Panc1 (cell line): Measurements from ENCODE around the gene CHI3L1. TPM values are rescaled to one million over a fixed set of nuclear protein-coding genes. Genes with fewer than 3 reads are reported as not detected.

Experiments
- ATAC-seq: fragments of 200-7000 bp; cut with Tn5 transposase; 2 replicates; pipeline ENCODE4 v1.9.1; 2020; ENCODE audit warnings: mild to moderate bottlenecking, moderate library complexity
- BruUV-seq: library from RNA; stranded (reverse); fragments of 400-500 nt; replicated peaks from 2 replicates; lab custom pipeline; 2021; lab: Mats Ljungman, UMichigan
- CTCF ChIA-PET: fragments of 300-600 bp; sonication (Branson Sonifier 250); formaldehyde crosslinking; loops from one replicate; lab custom pipeline; 2022; ENCODE audit warnings: antibody characterized with exemption; lab: Charles Lee
- POLR2A ChIA-PET: fragments of 300-600 bp; sonication (Branson Sonifier 250); formaldehyde crosslinking; loops from one replicate; lab custom pipeline; 2022; ENCODE audit warnings: antibody characterized with exemption; lab: Charles Lee
- DNase-seq: peaks from one replicate; pipeline ENCODE4 v3.0.0-alpha.2; 2010; ENCODE audit warnings: low read depth, low spot score
- H3K27ac ChIP-seq: 2 replicates; pipeline ENCODE4 v1.5.1; 2011; ENCODE audit warnings: mild to moderate bottlenecking, low read length, inconsistent platforms
- H3K27me3 ChIP-seq: fragments of 200-500 bp; sonication (Bioruptor generic); 2 replicates; pipeline ENCODE4 v1.6.0; 2014; ENCODE audit warnings: low read length, inconsistent platforms; ENCODE audit not compliant: control insufficient read depth, insufficient read depth
- H3K36me3 ChIP-seq: fragments of 200-500 bp; sonication (Bioruptor generic); 2 replicates; pipeline ENCODE4 v1.5.1; 2014; ENCODE audit warnings: inconsistent platforms, mild to moderate bottlenecking, low read length, moderate library complexity; ENCODE audit not compliant: control insufficient read depth, insufficient read depth
- H3K4me1 ChIP-seq: 2 replicates; pipeline ENCODE4 v1.5.1; 2011; ENCODE audit warnings: inconsistent platforms, mild to moderate bottlenecking, low read length, moderate library complexity; ENCODE audit not compliant: control insufficient read depth, insufficient read depth
- H3K4me3 ChIP-seq, 2 experiments: 2 replicates each; pipeline ENCODE4 v1.5.1; 2011 to 2012; ENCODE audit warnings: low read depth in 2 of 2, low read length in 2 of 2, mild to moderate bottlenecking in 2 of 2, inconsistent platforms in 1 of 2, moderate library complexity in 1 of 2
- H3K9me3 ChIP-seq: fragments of 200-500 bp; sonication (Bioruptor generic); 2 replicates; pipeline ENCODE4 v1.5.1; 2014; ENCODE audit warnings: low read depth, mild to moderate bottlenecking, inconsistent platforms, low read length, moderate library complexity; ENCODE audit not compliant: control insufficient read depth, insufficient read depth
- POLR2AphosphoS5 ChIP-seq: IDR thresholded peaks from 2 replicates; pipeline ENCODE4 v1.6.1; 2012; ENCODE audit warnings: mild to moderate bottlenecking, low read depth, low read length, moderate library complexity
- SIN3A ChIP-seq: IDR thresholded peaks from 2 replicates; pipeline ENCODE4 v1.6.1; 2012; ENCODE audit warnings: low read depth, mild to moderate bottlenecking, low read length, moderate library complexity, borderline replicate concordance; ENCODE audit not compliant: insufficient read depth
- TCF7L2 ChIP-seq: IDR thresholded peaks from 2 replicates; pipeline ENCODE4 v1.6.1; 2011; ENCODE audit warnings: mild to moderate bottlenecking, low read depth, low read length, inconsistent platforms
- in situ Hi-C: cut with HindIII; loops from 2 replicates; pipeline ENCODE4 v1.10.0; 2016; ENCODE audit warnings: low sequenced_read_pairs, low pct_unique_long_range_greater_than_20kb
- intact Hi-C: fragments of 100-400 bp; cut with micrococcal nuclease; formaldehyde crosslinking; loops from one replicate; pipeline ENCODE4 v1.10.0; 2022; ENCODE audit not compliant: unreplicated experiment
- total RNA-seq: library from RNA; stranded (reverse); gene quantifications from one replicate; pipeline ENCODE4 v1.2.1, GENCODE V29; 2021; ENCODE audit not compliant: unreplicated experiment
- TF ChIP-seq, protein P1 (sequence below): fragments of 450-650 bp; IDR thresholded peaks from 2 replicates; pipeline ENCODE4 v1.5.1; 2017; ENCODE audit warnings: mild to moderate bottlenecking
- TF ChIP-seq, protein P2 (sequence below), 2 experiments: IDR thresholded peaks; 2 replicates each; pipeline ENCODE4 v1.6.1; 2011 to 2012; ENCODE audit warnings: low read depth in 2 of 2, control low read depth in 1 of 2, low read length in 1 of 2, mild to moderate bottlenecking in 1 of 2, moderate library complexity in 1 of 2; ENCODE audit not compliant: insufficient read depth in 1 of 2

CHI3L1 gene
- total RNA-seq, 1 experiment from 2014 or later: 0.10 TPM

DNA sequence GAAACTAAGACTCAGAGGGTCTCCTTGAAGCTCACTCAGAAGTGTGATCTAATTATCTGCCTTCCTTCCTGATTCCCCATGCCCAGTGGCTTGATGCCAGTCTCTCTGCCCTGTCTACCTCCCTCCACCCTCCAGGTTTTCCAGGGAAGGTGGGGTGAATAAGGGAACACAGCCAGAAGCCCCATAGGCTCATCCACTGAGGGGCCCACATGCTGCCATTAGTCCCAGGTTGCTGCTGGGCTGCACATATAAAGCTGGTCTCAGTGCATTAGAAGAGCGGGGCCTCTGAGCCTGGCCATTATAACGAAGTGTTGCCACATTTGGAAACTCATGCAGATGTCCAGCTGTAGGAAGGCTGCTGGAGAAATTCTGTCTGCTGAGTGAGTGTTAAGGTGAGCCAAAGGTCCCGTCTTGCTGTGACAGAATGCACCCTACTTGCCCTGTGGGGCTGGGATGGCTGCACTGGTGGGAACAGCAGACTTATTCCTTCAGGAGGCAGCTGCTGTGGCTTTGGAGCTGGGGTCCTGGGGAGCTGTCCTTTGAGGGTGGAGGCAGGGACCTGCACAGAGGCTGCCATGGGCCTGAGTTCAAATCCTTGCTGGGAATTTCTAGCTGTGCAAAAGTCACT lies 56.0 kb downstream of the CHI3L1 start:
- CTCF ChIA-PET: interaction anchor here (0.6 kb wide), 2 partner anchors 16 to 85 kb away, joined by 3 to 13 read pairs; no protein-coding TSS in a partner anchor
- no TSS peak for BruUV-seq
- Histone ChIP-seq H3K4me1 (peaks cover 18% of the 10 kb centered on the region), H3K27me3 (peaks cover 4% of the 10 kb centered on the region), H3K36me3 (no peaks in the 10 kb centered on the region), H3K27ac (no peak overlapping the region), H3K4me3 (no peak overlapping the region), H3K9me3 (no peaks in the 10 kb centered on the region)
- DNase-seq (no peak), ATAC-seq (no peak)
- TF ChIP-seq, protein P1, sequence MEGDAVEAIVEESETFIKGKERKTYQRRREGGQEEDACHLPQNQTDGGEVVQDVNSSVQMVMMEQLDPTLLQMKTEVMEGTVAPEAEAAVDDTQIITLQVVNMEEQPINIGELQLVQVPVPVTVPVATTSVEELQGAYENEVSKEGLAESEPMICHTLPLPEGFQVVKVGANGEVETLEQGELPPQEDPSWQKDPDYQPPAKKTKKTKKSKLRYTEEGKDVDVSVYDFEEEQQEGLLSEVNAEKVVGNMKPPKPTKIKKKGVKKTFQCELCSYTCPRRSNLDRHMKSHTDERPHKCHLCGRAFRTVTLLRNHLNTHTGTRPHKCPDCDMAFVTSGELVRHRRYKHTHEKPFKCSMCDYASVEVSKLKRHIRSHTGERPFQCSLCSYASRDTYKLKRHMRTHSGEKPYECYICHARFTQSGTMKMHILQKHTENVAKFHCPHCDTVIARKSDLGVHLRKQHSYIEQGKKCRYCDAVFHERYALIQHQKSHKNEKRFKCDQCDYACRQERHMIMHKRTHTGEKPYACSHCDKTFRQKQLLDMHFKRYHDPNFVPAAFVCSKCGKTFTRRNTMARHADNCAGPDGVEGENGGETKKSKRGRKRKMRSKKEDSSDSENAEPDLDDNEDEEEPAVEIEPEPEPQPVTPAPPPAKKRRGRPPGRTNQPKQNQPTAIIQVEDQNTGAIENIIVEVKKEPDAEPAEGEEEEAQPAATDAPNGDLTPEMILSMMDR: no peak
- TF ChIP-seq POLR2AphosphoS5 (no peak), TCF7L2 (no peak)
- TF ChIP-seq, protein P2, sequence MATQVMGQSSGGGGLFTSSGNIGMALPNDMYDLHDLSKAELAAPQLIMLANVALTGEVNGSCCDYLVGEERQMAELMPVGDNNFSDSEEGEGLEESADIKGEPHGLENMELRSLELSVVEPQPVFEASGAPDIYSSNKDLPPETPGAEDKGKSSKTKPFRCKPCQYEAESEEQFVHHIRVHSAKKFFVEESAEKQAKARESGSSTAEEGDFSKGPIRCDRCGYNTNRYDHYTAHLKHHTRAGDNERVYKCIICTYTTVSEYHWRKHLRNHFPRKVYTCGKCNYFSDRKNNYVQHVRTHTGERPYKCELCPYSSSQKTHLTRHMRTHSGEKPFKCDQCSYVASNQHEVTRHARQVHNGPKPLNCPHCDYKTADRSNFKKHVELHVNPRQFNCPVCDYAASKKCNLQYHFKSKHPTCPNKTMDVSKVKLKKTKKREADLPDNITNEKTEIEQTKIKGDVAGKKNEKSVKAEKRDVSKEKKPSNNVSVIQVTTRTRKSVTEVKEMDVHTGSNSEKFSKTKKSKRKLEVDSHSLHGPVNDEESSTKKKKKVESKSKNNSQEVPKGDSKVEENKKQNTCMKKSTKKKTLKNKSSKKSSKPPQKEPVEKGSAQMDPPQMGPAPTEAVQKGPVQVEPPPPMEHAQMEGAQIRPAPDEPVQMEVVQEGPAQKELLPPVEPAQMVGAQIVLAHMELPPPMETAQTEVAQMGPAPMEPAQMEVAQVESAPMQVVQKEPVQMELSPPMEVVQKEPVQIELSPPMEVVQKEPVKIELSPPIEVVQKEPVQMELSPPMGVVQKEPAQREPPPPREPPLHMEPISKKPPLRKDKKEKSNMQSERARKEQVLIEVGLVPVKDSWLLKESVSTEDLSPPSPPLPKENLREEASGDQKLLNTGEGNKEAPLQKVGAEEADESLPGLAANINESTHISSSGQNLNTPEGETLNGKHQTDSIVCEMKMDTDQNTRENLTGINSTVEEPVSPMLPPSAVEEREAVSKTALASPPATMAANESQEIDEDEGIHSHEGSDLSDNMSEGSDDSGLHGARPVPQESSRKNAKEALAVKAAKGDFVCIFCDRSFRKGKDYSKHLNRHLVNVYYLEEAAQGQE (IDR thresholded peaks at IDR 0.05; ENCODE audit: insufficient read depth in 1 of 2, low read depth in 2 of 2, low read length in 1 of 2): no peak
- intact Hi-C loops (no loop called here), in situ Hi-C loops (no loop called here)
- POLR2A ChIA-PET: no interaction called here

GRCh38 chr1:203129501-203130231 lies 56.8 kb downstream of the CHI3L1 start:
- Histone ChIP-seq H3K36me3 (no peaks in the 10 kb centered on the region), H3K4me3 (no peak overlapping the region), H3K9me3 (no peaks in the 10 kb centered on the region), H3K27ac (peak overlapping the region; percentile 39; the same call in 1 of the 2 replicates), H3K27me3 (peaks cover 4% of the 10 kb centered on the region), H3K4me1 (peaks cover 23% of the 10 kb centered on the region)
- POLR2A ChIA-PET: interaction anchor here (0.6 kb wide), 1 partner anchor 85 kb away, joined by 3 read pairs; no protein-coding TSS in a partner anchor
- TF ChIP-seq POLR2AphosphoS5: no peak
- TF ChIP-seq, protein P1: no peak
- TF ChIP-seq SIN3A: no peak
- TF ChIP-seq, protein P2 (IDR thresholded peaks at IDR 0.05; ENCODE audit: insufficient read depth in 1 of 2, low read depth in 2 of 2, low read length in 1 of 2): no peak
- no peak for TF ChIP-seq TCF7L2
- in situ Hi-C loops: no loop called here
- intact Hi-C loops: no loop called here
- DNase-seq: no peak
- CTCF ChIA-PET: interaction anchor here (0.7 kb wide), 2 partner anchors 12 to 17 kb away, joined by 3 read pairs; no protein-coding TSS in a partner anchor
- BruUV-seq: no TSS peak
- ATAC-seq: no peak; the same call in 1 of the 2 replicates
